GM18511 (cell line): ENCODE results near the gene STAG3.
"Not testable (repeated sequence)": the region's sequence is repeated elsewhere in the genome, so short reads cannot be mapped to it uniquely, and the experiment has no call there.

Experiments used
- ATAC-seq: cut with Tn5 transposase; IDR thresholded peaks from one replicate; pipeline ENCODE4 v1.9.1; 2021; ENCODE audit warnings: mild to moderate bottlenecking, moderate library complexity; ENCODE audit not compliant: unreplicated experiment

Gene STAG3

GRCh38 chr7:100171840-100172239 lies 5.9 kb upstream of the STAG3 start:
- ATAC-seq = no peak

DNA sequence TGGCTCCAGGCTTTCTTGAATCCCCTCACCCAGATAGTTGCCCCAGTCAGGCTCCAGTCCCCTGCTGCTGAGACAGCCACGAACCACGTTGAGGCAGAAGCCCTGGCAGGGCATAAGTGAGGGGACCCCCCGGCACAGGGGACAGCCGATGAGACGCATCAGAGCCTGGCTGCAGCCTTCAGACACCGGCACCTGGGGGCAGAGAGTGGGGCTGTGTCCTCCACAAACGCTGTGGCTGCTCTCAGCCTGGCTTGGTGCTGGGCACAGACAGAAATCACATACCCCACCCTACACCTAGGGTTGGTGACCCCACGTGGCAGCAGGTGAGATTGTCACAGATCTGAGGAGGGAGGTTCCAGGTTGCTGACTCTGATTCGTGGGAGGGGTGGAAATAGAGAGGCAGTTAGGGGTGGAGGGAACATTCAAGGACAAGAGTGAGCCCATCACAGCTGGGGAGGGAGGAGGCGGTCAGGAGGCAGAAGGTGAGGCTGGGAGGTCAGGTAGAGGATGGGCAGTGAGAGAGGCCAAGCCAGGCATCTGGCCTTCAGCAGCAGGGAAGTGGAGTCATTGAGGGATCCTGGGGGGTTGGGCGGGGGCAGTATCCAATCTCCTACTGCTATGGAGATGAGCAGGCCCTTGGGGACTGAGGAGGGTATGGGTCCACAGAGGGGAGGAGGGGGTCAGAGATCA lies 3.8 kb upstream of the STAG3 start:
- no peak for ATAC-seq

- no peak for ATAC-seq
Observed at GRCh38 chr7:100174582-100174981, 3.1 kb upstream of the STAG3 start.

DNA sequence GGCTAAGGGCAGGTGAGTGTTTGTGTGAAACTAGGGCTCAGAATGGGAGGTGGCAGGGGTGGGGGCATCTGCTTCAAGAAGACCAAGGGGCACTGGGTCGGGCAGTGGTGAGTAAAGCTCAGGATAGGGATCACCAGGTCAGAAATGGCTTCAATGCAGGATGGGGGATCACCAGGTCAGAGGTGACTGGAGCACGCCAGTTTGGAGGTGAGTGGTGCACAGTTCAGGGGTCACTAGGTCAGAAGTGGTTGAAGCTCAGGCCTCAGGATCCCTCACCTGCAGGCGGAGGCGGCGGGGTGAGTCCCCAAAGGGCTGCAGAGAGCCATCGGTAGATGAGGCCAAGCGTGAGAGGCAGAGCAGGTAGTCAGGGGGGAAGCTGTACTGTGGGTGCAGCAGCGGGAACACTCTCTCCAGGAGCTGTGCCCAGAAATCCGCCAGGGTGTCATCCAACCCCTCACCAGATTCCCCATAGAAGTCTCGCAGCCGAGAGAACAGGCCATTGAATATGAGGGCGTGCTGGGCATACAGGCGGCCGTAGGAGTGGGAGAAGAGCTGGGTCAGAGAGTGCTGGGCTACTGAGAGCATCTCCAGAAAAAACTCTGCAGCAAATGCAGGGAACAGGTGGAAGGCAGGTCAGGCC lies 2.3 kb upstream of the STAG3 start:
- ATAC-seq = no peak

DNA sequence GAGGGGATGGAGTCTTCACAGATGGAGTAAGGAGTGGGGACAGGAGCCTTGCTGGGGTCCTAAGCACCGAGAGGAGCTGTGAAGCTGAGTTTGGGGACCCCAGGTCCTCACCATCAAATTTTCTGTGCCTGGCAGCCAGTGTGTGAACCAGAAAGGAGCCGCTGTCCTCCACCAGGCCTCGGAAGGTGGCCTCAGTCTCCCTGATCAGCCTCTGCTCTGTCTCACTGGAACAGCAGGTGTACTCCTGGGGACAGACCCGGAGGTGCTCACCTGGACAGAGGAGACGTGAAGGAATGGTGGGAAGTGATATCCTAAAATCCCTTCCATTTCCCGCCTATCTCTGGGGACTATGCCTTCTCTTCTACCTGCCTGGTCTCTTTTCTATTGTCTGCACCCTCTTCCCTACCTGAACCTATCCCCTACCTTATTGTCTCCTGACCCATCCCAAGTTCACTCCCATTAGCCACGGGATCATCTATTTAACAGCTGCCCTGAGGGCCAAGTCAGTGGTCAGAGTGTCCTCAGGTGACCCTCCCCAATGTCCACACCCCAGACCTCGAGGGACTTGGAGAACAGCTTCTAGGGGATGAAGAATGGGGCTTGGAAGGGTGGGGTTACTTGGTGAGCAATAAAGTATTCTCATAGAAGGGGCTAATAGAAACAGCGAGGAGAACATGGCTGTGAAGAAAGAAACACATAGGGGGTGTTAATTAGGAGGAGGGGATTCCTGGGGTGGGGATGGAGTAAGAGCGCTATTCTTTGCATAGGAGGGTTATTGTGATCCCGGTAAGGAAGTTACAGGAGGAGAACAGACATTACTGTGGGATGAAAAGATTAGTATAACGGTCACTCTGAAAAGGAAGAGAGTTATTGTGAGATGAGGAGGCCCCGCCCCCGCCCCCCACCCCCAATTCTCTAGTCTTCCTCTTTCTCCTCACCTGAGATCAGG lies 1.3 kb upstream of the STAG3 start:
- ATAC-seq = no peak

- ATAC-seq = not testable (repeated sequence)
Observed at GRCh38 chr7:100180084-100180483, 2.4 kb downstream of the STAG3 start.

- not testable (repeated sequence) for ATAC-seq
Observed at GRCh38 chr7:100182616-100183015, 4.9 kb downstream of the STAG3 start.

- not testable (repeated sequence) for ATAC-seq
Observed at GRCh38 chr7:100183090-100183489, 5.4 kb downstream of the STAG3 start.

DNA sequence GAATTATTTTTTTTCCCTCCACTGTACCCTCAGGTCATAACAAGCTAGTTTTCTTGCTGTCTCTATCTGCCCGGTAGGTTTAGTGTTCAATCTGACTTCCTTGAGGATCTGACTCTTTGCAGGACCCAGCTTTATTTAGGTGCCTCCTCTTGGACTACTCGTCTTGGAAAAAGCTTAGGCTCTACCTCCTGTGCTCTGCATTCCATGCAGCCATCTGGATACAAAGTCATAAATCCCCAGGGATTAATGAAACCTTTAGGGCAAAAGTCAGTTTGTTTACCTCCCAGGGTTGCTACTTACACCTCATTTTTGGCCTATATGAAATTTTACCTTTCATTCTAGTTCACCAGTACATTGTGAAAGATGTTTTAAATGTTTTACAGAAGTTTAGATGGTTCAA lies 8.0 kb downstream of the STAG3 start:
- ATAC-seq = no peak

DNA sequence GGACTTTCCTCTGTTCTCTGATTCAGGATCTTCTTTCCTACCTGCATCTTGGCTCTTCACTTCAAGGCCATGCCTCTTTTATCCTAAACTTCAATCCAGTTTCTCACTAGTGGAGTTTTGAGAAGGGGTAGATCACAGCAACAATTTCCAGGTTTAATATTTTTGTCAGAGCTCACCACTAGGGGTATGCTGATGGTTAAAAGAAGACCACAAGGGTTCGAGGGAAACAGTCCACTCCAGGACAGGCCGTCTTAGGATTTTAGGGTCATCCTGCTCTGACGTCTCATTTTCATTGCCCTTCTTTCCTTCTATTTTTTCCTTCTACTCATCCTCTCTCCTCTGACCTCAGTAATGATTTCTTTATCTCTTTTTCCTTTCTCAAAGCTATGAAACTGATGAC lies 11.3 kb downstream of the STAG3 start:
- ATAC-seq = no peak

DNA sequence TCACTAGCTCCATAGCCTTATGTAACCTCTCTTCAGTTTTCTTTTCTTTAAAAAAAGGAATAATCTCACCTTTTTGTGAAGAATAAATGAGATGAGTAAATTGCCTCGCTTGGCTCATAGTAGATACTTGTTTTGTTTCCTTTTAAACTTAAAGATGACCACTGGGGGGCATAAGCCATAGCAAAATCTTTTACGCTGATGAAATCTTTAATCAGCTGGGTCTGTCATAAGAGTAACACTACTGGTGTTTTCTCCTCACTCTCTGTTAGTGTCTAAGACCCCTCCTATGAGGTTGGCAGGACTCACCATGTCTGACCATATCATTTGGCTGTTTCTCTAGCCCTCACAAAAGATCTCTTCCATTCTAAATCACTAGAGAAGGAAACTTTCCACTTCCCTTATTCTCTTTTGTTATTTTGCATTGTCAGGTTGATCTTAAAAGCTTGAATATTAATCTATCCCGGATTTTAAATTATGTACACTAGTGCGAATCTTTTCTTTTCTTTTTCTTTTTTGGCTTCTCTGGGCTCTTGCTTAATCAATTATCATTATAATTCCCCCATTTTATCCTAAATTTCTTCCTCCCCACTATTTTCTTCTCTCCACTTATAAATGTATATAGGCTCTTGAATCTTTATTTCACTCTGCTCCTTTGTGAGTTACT lies 12.5 kb downstream of the STAG3 start:
- ATAC-seq = no peak

DNA sequence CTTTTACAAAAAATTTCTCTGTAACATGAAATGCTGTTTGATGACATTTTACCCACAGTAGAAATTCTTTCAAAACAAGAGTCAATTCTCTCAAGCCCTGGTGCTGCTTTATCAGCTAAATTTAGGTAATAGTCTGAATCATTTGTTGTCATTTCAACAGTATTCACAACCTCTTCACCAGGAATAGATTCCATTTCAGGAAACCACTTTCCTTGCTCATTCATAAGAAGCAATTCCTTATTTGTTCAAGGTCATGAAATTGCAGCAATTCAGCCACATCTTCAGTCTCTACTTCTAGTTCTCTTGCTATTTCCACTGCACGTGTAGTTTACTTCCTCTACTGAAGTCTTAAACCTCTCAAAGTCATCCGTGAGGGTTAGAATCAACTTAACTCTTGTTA lies 14.1 kb downstream of the STAG3 start:
- ATAC-seq = no peak

- not testable (repeated sequence) for ATAC-seq
Observed at GRCh38 chr7:100192281-100192862, 14.7 kb downstream of the STAG3 start.

- no peak for ATAC-seq
Observed at GRCh38 chr7:100192969-100193368, 15.3 kb downstream of the STAG3 start.

GRCh38 chr7:100195222-100195621 lies 17.5 kb downstream of the STAG3 start:
- no peak for ATAC-seq

- ATAC-seq = not testable (repeated sequence)
Observed at GRCh38 chr7:100195901-100196322, 18.2 kb downstream of the STAG3 start.

DNA sequence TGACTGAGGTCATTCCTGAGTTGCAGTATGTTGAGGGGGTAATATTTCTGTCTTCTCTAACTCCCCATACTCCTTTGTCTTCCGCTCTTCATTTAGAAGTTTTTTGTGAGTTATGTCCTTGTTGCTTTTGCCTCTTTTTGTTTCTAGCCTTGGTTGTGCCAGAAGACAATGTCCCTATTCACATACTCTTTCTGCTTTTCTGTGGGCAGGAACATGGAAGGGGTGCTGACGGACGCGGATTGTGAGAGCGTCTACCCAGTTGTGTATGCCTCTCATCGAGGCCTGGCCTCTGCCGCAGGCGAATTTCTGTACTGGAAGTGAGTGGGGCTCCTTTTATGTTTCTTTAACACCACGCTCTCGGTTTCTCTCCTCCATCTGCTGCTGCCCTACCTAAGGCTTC lies 20.5 kb downstream of the STAG3 start:
- no peak for ATAC-seq

DNA sequence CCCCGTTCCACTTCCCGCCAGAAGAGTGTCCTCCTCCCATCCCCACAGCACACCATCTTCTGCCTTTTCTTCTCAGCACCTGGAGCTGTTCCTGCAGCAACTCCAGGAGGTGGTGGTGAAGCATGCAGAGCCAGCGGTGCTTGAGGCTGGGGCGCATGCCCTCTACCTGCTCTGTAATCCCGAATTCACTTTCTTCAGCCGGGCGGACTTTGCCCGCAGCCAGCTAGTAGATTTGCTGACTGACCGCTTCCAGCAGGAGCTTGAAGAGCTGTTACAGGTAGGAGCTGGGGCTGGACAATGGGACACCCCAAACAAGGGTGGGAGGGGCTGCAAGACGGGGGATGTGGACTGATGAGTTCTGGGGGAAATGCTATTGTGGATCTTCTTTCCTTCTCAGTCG lies 23.0 kb downstream of the STAG3 start:
- ATAC-seq = no peak

GRCh38 chr7:100204454-100204853 lies 26.7 kb downstream of the STAG3 start:
- no peak for ATAC-seq

GRCh38 chr7:100208911-100209408 lies 31.2 kb downstream of the STAG3 start:
- peak; percentile 79 for ATAC-seq
